Fibroblast of lung (primary cell): Measurements from ENCODE around the gene DPH5. TPM values are rescaled to one million over a fixed set of nuclear protein-coding genes. Genes with fewer than 3 reads are reported as not detected.

Experiments used
- DNase-seq, 2 donors: peaks; one replicate each; pipeline versions ENCODE4 v3.0.0 to v3.0.0-alpha.2; 2010; ENCODE audit warnings: low read depth in 2 of 2
- H2AFZ ChIP-seq: 2 replicates; pipeline ENCODE4 v1.5.1; 2012; ENCODE audit warnings: low read length, control low read depth, inconsistent platforms
- H3K27ac ChIP-seq: 2 replicates; pipeline ENCODE4 v1.5.1; 2011; ENCODE audit warnings: low read length, control low read depth; ENCODE audit not compliant: insufficient read depth
- H3K27me3 ChIP-seq: 2 replicates; pipeline ENCODE4 v1.5.1; 2011; ENCODE audit warnings: mild to moderate bottlenecking, low read length; ENCODE audit not compliant: control insufficient read depth, insufficient read depth
- H3K36me3 ChIP-seq: 2 replicates; pipeline ENCODE4 v1.5.1; 2011; ENCODE audit warnings: low read length; ENCODE audit not compliant: control insufficient read depth, insufficient read depth
- H3K4me1 ChIP-seq: 2 replicates; pipeline ENCODE4 v1.5.1; 2011; ENCODE audit warnings: low read length; ENCODE audit not compliant: control insufficient read depth, insufficient read depth; ENCODE audit errors: extremely low read depth
- H3K4me2 ChIP-seq: 2 replicates; pipeline ENCODE4 v1.5.1; 2011; ENCODE audit warnings: low read length, control low read depth; ENCODE audit not compliant: insufficient read depth; ENCODE audit errors: extremely low read depth
- H3K4me3 ChIP-seq, 4 experiments: fragments of 200-600 bp in 1 of 4; sonication (generic) in 1 of 4; replicated peaks in 1 of 4; 2 replicates each; pipeline ENCODE4 v1.5.1; 2011 to 2016; ENCODE audit warnings: low read length in 4 of 4, low read depth in 3 of 4, mild to moderate bottlenecking in 3 of 4, control low read depth in 2 of 4, inconsistent platforms in 1 of 4, mixed read lengths in 1 of 4; ENCODE audit not compliant: insufficient read depth in 1 of 4; ENCODE audit errors: control extremely low read depth in 1 of 4
- H3K79me2 ChIP-seq: 2 replicates; pipeline ENCODE4 v1.5.1; 2012; ENCODE audit warnings: mild to moderate bottlenecking, low read length, inconsistent platforms; ENCODE audit not compliant: control insufficient read depth, insufficient read depth
- H3K9ac ChIP-seq: 2 replicates; pipeline ENCODE4 v1.5.1; 2011; ENCODE audit warnings: mild to moderate bottlenecking, low read length, control low read depth; ENCODE audit not compliant: insufficient read depth
- H3K9me3 ChIP-seq: 2 replicates; pipeline ENCODE4 v1.5.1; 2012; ENCODE audit warnings: low read depth, low read length; ENCODE audit not compliant: control insufficient read depth, insufficient read depth
- H4K20me1 ChIP-seq: 2 replicates; pipeline ENCODE4 v1.5.1; 2011; ENCODE audit warnings: low read length; ENCODE audit not compliant: control insufficient read depth, insufficient read depth; ENCODE audit errors: extremely low read depth
- EZH2 ChIP-seq: IDR thresholded peaks from 2 replicates; pipeline ENCODE4 v1.5.1; 2012; ENCODE audit warnings: low read length, control low read depth, mild to moderate bottlenecking; ENCODE audit errors: missing control alignments
- polyA plus RNA-seq, 2 donors: library from polyadenylated mRNA; depleted of rRNA in 1 of 2; stranded (reverse) in 1 of 2; unstranded in 1 of 2; fragments of >200 nt; gene quantifications; 2 replicates each; pipeline ENCODE4 v1.2.1, GENCODE V29; 2011 to 2012; ENCODE audit warnings: missing spikeins in 1 of 2
- total RNA-seq: library from RNA; depleted of rRNA; stranded (reverse); fragments of >200 nt; gene quantifications from 2 replicates; pipeline ENCODE4 v1.2.1, GENCODE V29; 2014
- TF ChIP-seq, protein P1 (sequence below), 2 donors: IDR thresholded peaks in 1 of 2; conservative IDR thresholded peaks in 1 of 2; 1 replicate in 1 of 2; 2 replicates in 1 of 2; pipeline ENCODE4 v1.5.1; 2011 to 2012; ENCODE audit warnings: low read length in 2 of 2, control low read depth in 1 of 2, inconsistent platforms in 1 of 2, low read depth in 1 of 2, mild to moderate bottlenecking in 1 of 2

DPH5 gene
- total and polyA plus RNA-seq, 2 donors (not counting 1 experiment from before 2014, with no cell fraction given) = 39.8 to 40.8 TPM

DNA sequence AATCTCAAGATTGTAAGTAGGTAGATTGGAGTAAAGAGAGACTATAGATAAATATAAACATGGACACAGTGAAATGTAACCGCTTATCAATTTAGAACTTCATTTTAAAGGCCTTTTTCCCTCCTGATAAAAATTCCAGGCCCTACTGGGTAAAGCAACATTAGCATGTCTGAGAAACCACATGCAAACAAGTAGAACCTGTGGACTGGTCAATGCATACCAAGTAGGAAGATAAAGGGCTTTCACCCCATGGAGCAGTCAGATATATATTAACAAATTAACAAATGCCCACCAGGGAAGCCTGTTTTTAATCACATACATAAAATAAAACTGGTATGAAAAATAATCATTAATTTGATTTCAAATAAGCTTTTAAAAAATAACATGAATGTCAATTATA lies 8.1 kb downstream of the DPH5 start:
- H3K4me3 ChIP-seq = no peak overlapping the region
- no peaks in the 10 kb centered on the region for H3K79me2 ChIP-seq
- no peaks in the 10 kb centered on the region for H3K9me3 ChIP-seq
- H2AFZ ChIP-seq = no peak overlapping the region
- no peak for DNase-seq
- no peak overlapping the region for H3K9ac ChIP-seq
- no peak overlapping the region for H3K4me2 ChIP-seq
- H3K27ac ChIP-seq = no peak overlapping the region
- no peaks in the 10 kb centered on the region for H3K36me3 ChIP-seq
- no peaks in the 10 kb centered on the region for H3K4me1 ChIP-seq
- no peaks in the 10 kb centered on the region for H4K20me1 ChIP-seq
- TF ChIP-seq, protein P1, sequence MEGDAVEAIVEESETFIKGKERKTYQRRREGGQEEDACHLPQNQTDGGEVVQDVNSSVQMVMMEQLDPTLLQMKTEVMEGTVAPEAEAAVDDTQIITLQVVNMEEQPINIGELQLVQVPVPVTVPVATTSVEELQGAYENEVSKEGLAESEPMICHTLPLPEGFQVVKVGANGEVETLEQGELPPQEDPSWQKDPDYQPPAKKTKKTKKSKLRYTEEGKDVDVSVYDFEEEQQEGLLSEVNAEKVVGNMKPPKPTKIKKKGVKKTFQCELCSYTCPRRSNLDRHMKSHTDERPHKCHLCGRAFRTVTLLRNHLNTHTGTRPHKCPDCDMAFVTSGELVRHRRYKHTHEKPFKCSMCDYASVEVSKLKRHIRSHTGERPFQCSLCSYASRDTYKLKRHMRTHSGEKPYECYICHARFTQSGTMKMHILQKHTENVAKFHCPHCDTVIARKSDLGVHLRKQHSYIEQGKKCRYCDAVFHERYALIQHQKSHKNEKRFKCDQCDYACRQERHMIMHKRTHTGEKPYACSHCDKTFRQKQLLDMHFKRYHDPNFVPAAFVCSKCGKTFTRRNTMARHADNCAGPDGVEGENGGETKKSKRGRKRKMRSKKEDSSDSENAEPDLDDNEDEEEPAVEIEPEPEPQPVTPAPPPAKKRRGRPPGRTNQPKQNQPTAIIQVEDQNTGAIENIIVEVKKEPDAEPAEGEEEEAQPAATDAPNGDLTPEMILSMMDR (conservative IDR thresholded peaks at IDR 0.05 in 1 of 2, IDR thresholded peaks at IDR 0.05 in 1 of 2; ENCODE audit: low read depth in 1 of 2, low read length in 2 of 2) = no peak
- TF ChIP-seq EZH2 = no peak
- no peaks in the 10 kb centered on the region for H3K27me3 ChIP-seq

DNA sequence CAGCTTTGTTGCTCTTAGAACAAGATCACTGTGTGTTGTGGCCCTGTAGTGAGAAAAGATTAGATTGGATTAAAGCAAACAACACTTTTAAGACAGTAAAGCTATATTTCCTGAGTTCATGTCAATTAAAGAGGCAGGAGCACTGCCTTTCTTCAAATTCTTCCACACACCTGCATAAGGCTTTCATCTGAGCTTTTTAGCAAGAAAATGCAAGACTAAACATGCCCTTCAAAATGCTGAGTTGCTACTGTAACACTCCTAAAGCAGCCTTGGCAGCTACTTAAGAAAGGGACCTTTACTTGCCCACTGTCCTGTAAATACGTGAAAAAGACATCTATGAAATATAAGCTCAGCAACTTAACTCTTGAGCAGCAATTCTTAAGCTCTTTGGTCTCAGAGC lies 11.8 kb downstream of the DPH5 start:
- Histone ChIP-seq H3K9ac (no peak overlapping the region), H3K27me3 (no peaks in the 10 kb centered on the region), H4K20me1 (no peaks in the 10 kb centered on the region), H3K79me2 (no peaks in the 10 kb centered on the region), H3K27ac (no peak overlapping the region), H3K4me1 (no peaks in the 10 kb centered on the region), H3K4me3 (no peak overlapping the region), H2AFZ (no peak overlapping the region), H3K4me2 (no peak overlapping the region), H3K9me3 (no peaks in the 10 kb centered on the region), H3K36me3 (no peaks in the 10 kb centered on the region)
- TF ChIP-seq, protein P1 (conservative IDR thresholded peaks at IDR 0.05 in 1 of 2, IDR thresholded peaks at IDR 0.05 in 1 of 2; ENCODE audit: low read depth in 1 of 2, low read length in 2 of 2) = no peak
- TF ChIP-seq EZH2 = no peak
- no peak for DNase-seq

GRCh38 chr1:101008229-101008834 lies 17.3 kb downstream of the DPH5 start:
- Histone ChIP-seq H3K27ac (no peak overlapping the region), H3K27me3 (no peaks in the 10 kb centered on the region), H3K9ac (no peak overlapping the region), H2AFZ (no peak overlapping the region), H3K4me3 (no peak overlapping the region), H3K4me1 (peaks cover 2% of the 10 kb centered on the region), H3K9me3 (no peaks in the 10 kb centered on the region), H4K20me1 (no peaks in the 10 kb centered on the region), H3K36me3 (no peaks in the 10 kb centered on the region), H3K79me2 (no peaks in the 10 kb centered on the region), H3K4me2 (no peak overlapping the region)
- no peak for TF ChIP-seq EZH2
- TF ChIP-seq, protein P1 (conservative IDR thresholded peaks at IDR 0.05 in 1 of 2, IDR thresholded peaks at IDR 0.05 in 1 of 2; ENCODE audit: low read depth in 1 of 2, low read length in 2 of 2) = no peak
- DNase-seq = peak; percentile 40 to 67
